HG03571 (cell line): Measurements from ENCODE around the gene CYSTM1.

Experiments used
- ATAC-seq: cut with Tn5 transposase; IDR thresholded peaks from one replicate; pipeline ENCODE4 v1.9.1; 2021; ENCODE audit not compliant: unreplicated experiment

CYSTM1 gene

DNA sequence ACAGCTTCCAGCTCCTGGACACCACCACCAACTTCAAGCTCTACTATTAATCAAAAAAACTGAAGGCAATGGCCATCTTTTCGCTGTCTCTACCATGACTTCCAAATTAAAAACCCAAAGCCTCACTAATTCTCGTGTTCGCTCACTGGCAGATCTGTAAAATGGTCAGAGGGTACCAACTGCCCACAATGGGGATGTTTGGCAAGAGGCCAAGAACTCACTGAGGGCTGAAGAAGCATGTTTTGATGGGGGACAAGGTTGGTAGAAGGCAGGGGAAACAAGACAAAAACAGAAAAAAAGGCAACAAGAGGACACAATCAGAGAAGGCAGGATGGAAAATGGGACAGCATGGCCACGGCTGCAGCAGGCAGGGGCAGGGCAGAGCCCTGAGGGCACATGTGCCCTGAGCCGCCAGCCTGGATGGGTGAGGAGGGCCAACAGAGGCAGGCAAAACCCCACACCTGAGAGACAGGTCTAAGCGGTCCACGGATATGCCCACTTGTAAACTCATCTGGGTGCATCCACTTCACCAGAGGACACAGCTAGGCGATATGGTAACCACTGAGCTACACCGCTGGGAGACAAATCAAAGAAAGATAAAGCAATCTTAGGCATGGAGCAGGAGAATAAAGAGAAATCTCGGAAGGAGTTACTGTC lies 77.6 kb downstream of the CYSTM1 start:
- ATAC-seq, result no peak

- no peak for ATAC-seq
Observed at GRCh38 chr5:140253985-140254384, 79.0 kb downstream of the CYSTM1 start.

DNA sequence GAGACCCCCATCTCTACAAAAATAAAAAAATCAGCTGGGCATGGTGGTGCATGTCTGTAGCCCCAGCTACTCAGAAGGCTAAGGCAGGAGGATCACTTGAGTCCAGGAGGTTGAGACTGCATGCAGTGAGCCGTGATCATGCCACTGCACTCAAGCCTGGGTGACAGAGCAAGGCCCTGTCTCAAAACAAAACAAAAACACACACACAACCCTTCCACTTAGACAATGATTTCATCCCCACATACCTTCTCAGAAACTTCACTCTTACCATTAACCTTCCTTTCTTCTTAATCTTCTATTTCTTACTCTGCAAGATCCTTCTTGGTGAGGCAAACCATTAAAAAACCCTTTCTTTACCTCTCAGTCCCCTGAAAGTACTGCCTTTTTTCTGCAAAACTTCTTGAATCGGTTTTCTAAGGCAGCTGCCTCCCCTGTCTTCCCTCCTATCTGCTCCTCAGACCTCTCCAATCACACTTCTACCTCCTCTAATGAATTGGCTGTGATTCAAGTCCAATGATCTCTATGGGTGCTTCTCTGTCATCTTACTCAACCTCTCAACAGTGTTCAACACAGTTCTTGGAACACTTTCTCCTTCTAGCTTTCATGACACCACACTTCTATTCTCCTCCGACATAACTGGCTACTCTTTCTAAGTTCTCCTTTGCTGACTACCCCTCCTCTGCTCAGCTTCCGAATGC lies 80.6 kb downstream of the CYSTM1 start:
- no peak for ATAC-seq

DNA sequence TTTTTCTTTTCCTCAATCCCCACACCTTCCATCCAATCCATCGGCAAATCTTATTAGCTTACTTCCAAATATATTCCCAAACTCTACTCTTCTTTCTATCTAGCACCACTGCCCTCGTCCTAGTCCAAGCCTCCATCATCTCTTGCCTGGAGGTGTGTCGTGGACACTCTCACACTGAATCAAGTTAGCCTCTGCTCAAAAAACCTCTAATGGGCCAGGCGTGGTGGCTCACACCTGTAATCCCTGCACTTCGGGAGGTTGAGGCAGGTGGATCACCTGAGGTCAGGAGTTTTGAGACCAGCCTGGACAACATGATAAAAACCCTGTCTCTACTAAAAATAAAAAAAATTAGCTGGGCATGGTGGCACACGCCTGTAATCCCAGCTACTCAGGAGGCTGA lies 81.7 kb downstream of the CYSTM1 start:
- ATAC-seq, result no peak

GRCh38 chr5:140258016-140258415 lies 83.0 kb downstream of the CYSTM1 start:
- no peak for ATAC-seq

DNA sequence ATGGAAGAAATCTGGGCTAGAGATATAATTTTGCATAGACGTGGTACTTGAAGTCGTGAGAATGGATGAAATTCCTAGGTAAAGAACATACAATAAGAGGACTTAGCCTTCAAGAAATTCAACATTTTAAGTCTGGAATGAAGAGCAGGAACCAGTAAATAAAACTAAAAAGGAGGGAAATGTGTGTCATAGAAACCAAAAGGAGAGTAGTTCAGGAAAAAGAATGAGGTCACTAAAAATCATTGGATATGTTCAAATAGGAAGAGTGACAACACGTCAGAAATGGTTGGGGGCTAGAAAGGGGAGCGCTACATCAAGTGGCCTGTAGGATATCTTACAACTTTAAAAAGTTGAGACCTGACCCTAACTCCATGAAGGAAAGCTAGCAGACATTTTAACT lies 83.9 kb downstream of the CYSTM1 start:
- no peak for ATAC-seq

DNA sequence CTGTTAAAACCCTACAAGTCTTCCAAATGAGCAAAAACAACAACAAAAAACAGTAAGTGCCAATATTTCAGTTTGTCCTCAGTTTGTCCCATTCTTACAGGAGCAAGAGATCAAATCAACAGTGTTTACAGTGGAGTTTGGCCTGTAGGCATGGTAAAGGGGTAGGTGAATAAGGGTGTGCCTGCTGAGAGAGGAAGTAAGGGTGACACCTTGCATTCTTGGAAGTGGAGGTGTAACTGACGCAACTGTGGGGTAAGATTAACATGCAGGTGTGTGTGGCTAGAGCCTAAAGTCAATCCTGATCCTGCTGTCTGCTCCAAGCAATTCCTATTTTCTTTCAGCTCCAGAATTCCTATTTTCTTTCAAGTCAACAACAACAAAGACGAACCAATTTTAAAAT lies 84.5 kb downstream of the CYSTM1 start:
- ATAC-seq, result no peak

- no peak for ATAC-seq
Observed at GRCh38 chr5:140260089-140260656, 85.2 kb downstream of the CYSTM1 start.

- no peak for ATAC-seq
Observed at GRCh38 chr5:140261403-140262171, 86.6 kb downstream of the CYSTM1 start.

DNA sequence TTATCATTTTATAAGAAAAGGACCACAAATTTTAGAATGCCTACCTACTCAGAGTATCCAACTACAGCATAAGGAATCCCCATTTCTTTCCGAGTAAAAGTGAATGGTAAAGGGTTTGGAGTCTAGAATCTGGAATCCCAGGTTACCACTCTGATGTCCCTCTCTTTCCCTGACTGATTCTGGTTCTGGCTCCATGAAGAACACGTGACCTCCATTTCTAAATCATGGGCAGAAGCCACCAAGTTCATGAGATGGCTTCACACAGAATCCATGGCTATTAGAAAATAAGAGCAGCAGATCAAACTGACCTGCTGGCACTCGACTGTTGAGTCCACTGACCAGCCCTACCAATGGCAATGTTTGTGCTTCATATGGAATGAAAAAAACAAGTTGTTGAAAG lies 87.2 kb downstream of the CYSTM1 start:
- ATAC-seq, result no peak

DNA sequence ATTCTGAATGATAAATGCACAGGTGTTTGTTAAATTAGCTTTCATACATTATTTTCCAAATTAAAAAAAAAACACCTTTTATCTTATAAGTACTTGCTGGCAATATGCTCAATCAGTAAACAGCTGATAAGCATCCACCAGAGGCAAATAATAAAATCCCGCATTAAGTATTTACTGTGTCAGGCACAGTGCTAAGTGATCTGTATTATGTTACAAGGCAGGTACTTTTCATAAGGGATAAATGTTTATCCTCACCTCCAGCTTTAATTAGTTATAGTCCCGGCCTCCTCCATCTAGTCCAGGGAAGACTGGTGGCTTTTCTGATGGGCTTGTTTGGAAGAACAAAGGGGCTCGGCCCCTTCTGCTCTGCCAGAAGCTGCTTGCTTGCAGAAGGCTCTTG lies 87.9 kb downstream of the CYSTM1 start:
- no peak for ATAC-seq

DNA sequence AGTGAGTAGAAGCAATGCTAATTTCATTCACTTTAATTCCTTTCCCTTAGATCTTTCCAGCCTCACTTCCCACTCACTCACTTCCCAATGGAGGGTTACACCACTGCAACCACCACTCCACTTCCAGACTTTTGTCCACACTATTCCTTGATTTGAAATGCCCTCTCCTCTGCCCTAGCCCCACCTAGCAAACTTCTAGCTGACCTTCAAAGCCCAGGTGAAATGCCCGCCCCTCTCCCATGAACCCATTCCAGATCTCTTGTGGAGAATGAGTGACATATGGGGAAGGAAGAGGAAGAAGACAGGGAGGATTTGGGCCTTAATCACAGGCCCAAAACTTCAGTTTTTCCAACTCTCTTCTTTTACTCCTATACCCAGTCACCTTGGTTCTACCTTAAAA lies 90.9 kb downstream of the CYSTM1 start:
- ATAC-seq, result no peak

DNA sequence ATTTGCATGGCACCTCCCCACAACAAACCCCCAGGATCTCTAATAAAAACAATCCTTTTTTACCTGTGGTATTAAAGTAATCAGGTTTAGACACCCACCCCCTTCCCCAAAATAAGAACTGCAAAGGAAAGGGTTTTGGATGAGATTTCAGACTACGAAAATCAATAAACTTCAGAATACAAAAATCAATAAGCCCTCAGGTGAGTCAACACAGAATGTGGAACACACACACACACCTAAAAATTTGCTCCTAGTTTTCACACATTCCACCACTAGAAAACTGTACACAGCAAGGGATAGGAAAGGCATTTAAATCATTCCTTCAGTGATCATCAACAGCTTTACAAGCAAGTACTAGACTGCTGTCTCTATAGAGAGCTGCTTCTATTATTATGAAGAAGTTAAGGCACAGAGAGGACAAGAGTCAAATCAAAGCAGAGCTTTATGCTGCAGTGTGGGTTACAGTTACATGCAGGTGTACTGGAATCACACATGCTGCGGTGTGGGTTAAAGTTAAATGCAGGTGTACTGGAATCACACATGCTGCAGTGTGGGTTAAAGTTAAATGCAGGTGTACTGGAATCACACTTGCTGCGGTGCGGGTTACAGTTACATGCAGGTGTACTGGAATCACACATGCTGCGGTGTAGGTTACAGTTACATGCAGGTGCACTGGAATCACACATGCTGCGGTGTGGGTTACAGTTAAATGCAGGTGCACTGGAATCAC lies 91.6 kb downstream of the CYSTM1 start:
- no peak for ATAC-seq

DNA sequence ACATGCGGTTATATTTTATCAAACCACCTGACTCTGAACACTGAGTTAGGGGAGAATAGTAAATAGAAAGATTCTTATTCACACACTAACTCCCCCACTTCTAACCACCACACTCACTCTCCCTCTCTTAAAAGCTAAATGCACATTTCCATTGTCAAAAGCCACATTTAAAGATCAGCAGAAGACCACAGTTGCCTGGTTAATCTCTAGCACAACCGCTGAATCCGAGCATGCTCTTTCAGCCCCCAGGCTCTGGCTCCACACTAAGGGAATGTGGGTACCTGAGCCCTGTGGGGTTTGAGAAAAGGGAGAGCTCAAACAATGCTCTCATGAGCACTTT lies 92.2 kb downstream of the CYSTM1 start:
- no peak for ATAC-seq

- ATAC-seq, result no peak
Observed at GRCh38 chr5:140267559-140268018, 92.6 kb downstream of the CYSTM1 start.

GRCh38 chr5:140270008-140270407 lies 95.0 kb downstream of the CYSTM1 start:
- ATAC-seq, result no peak

GRCh38 chr5:140273401-140273877 lies 98.5 kb downstream of the CYSTM1 start:
- no peak for ATAC-seq

- ATAC-seq, result no peak
Observed at GRCh38 chr5:140275837-140276236, 100.8 kb downstream of the CYSTM1 start.

DNA sequence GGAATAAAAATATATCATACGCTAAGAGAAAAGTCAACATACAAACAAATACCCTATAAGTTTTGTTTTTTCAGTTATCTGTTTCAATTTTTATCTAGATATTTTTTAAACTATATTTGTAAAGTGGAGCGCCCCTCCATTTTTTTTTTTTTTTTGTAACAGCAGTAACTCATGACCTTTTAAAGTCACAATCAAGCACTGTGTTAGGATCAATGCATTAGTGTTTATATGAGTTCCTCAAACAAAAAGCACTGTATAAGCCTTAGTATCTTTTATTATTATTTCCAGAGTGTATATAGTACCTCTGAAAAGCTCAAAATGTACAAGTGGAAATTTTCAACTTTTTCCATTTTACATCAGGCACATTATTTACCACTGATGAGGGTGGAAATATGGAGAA lies 107.3 kb downstream of the CYSTM1 start:
- ATAC-seq, result no peak

GRCh38 chr5:140284013-140284412 lies 109.0 kb downstream of the CYSTM1 start:
- no peak for ATAC-seq

DNA sequence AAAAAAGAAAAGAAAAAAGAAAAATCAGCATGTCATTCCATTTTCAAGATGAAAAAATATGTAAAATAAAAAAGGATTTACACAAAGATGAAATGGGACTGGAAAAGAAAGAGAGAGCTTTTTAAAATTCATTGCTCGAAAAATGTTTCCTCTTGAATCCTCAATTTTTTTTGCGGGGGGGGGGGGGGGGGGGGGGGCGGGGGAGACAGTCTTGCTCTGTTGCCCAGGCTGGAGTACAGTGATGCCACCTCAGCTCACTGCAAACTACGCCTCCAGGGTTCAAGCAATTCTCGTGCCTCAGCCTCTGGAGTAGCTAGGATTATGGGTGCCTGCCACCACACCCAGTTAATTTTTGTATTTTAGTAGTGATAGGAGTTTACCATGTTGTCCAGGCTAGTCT lies 111.4 kb downstream of the CYSTM1 start:
- no peak for ATAC-seq
